ENCODE results near the gene TMEM107.

Gene TMEM107

DNA sequence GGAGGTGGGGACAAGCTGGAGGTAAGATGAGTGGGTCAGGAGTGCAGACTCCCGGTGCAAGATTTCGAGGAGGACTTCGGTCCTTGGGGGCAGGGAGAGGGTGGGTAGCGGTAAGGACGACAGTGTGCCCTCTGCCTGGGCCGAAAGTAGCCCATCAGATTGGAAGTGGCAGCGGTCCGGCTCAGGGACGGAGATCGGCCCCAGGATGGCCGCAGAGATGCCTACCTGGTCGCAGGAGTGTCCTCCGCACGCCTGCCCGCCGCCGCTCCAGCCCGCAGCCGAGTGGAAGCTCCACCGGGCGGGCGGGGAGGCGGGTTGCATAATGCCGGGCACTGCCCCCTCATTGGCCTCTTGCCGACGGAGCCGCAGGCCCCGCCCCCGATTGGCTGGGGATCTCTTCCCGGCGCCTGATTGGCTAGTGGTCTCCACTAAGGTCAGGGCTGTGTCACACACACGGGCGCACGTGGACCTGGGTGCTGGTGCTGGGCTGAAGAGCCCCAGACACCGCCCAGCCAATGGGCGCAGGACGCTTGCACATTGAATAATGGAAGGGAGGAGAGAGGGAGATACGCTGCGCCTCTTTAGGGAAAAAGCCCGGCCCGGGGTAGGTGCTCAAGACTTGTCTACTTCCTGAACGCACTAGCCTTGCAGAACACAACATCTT is 23.9 kb downstream of the TMEM107 start, which contains the start of gene PER1:
Gene PER1 (minus strand): TSS at position 293 of the 664 bp plus-strand sequence. CDS start 1,698 bp downstream, outside the sequence.
- in situ Hi-C loops (cut with HindIII; ENCODE audit: low pct_ligation_motif_present, low sequenced_read_pairs) = no loop called here
- Histone ChIP-seq H3K36me3 (replicated peaks) (peaks cover 33% of the 10 kb centered on the region), H3K27ac (peak within 1 kb of the TSS; percentile 99), H3K4me3 (ENCODE audit: low read depth, low read length) (peak within 1 kb of the TSS; percentile 99), H3K27me3 (replicated peaks) (no peaks in the 10 kb centered on the region)
- TF ChIP-seq, protein P1, sequence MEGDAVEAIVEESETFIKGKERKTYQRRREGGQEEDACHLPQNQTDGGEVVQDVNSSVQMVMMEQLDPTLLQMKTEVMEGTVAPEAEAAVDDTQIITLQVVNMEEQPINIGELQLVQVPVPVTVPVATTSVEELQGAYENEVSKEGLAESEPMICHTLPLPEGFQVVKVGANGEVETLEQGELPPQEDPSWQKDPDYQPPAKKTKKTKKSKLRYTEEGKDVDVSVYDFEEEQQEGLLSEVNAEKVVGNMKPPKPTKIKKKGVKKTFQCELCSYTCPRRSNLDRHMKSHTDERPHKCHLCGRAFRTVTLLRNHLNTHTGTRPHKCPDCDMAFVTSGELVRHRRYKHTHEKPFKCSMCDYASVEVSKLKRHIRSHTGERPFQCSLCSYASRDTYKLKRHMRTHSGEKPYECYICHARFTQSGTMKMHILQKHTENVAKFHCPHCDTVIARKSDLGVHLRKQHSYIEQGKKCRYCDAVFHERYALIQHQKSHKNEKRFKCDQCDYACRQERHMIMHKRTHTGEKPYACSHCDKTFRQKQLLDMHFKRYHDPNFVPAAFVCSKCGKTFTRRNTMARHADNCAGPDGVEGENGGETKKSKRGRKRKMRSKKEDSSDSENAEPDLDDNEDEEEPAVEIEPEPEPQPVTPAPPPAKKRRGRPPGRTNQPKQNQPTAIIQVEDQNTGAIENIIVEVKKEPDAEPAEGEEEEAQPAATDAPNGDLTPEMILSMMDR (IDR thresholded peaks at IDR 0.05; ENCODE audit: low read depth, low read length, missing control alignments) = no peak
- DNase-seq = peak; percentile 95

DNA sequence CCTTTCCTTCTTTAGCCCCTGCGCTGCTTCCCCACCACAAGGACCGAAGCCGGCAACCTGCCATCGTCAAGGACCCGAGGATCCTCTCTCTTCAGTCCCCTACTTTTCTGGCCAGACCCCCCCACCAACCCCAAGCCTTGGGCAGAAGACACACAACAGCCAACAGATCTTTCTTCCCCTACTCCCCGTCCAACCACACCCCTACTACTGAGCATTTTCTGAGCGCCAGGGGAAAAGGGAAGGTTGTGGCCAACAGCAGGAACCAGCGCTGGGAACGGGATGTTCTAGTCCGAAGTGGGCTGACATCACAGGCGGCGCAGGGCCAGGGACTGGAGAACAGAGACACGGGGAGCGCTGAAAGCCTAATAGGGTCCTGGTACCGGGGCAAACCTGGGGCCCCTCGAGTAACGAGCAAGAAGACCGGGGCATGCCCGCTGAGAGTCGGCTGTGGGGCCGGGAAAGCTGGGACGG is 24.5 kb downstream of the TMEM107 start:
- in situ Hi-C loops (cut with HindIII; ENCODE audit: low pct_ligation_motif_present, low sequenced_read_pairs) = no loop called here
- no peak for DNase-seq
- H3K36me3 ChIP-seq (replicated peaks) = peaks cover 38% of the 10 kb centered on the region
- no peaks in the 10 kb centered on the region for H3K27me3 ChIP-seq (replicated peaks)
- TF ChIP-seq, protein P1 (IDR thresholded peaks at IDR 0.05; ENCODE audit: low read depth, low read length, missing control alignments) = no peak
- peak overlapping the region; percentile 99 for H3K4me3 ChIP-seq (ENCODE audit: low read depth, low read length)
- H3K27ac ChIP-seq = peak overlapping the region; percentile 99

DNA sequence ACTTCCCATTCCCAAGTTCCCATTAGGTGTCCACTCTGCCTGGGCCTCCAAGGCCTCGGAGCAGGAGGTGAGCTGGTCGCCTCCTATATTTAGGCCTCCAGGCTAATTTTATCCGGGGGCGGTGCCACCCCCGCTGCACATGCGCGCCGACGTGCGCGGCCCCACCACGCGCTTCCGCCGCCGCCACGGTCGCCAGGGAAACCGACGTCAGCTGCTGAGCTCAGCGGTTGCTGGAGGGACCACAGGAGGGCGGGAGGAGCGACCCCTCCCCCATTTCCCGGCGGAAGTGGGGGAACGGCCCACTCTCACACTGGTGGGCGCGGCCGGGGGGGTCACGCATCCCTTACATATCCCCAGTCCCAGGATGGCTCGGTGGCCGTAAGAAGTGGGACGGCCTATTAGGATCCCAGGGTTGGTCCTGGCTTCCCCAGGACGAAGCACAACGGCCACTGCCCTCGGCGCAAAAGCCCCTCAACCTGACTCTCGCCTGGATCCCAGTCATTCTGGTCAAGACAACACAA is 25.0 kb downstream of the TMEM107 start:
- Histone ChIP-seq H3K36me3 (replicated peaks) (peaks cover 43% of the 10 kb centered on the region), H3K27me3 (replicated peaks) (no peaks in the 10 kb centered on the region), H3K27ac (peak overlapping the region; percentile 99), H3K4me3 (ENCODE audit: low read depth, low read length) (peak overlapping the region; percentile 99)
- in situ Hi-C loops (cut with HindIII; ENCODE audit: low pct_ligation_motif_present, low sequenced_read_pairs) = no loop called here
- TF ChIP-seq, protein P1 (IDR thresholded peaks at IDR 0.05; ENCODE audit: low read depth, low read length, missing control alignments) = no peak
- DNase-seq = peak; percentile 92

DNA sequence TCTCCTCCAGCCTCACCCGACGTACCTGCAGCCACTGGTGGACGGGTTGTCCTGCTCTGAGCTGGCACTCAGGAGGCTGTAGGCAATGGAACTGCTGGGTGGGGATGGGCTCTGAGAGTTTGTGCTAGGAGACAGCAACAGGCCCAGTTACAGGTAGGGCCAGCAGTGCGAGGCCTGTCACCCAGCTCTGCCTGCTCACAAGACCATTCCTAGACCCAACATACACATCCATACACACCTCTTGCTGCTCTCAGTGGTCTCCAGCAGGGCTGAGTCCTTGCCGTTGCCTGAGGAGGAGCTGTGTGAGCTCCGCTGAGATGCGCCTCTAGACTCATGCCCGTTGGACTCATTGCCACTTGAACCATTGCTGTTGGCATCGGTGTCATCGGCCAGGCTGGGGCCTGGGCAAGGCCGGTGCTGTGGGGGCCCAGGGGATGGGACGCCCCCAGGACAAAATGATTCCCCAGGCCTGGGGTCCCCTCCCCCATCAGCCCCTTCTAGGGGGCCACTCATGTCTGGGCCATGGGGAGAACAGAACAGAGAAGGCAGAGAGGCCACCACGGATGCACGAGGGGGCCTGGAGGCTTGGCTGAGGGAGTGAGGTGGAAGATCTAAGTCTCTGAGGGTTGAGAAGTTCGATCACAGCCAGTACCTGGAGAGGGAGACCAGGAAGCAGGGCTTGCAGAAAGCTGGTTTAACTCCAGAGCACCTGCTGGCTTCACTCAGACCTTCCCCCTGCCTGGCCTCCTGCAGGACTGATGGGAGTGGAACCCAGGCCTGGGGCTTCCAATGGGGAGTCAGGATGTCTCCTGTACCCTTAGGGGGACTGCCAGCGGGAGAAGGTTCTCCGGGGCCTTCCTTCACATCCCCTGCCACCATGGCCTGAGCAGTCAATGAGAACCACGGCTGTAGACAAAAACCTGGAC is 25.7 kb downstream of the TMEM107 start:
- peaks cover 50% of the 10 kb centered on the region for H3K36me3 ChIP-seq (replicated peaks)
- in situ Hi-C loops (cut with HindIII; ENCODE audit: low pct_ligation_motif_present, low sequenced_read_pairs) = no loop called here
- no peak for DNase-seq
- peak overlapping the region; percentile 99 for H3K4me3 ChIP-seq (ENCODE audit: low read depth, low read length)
- H3K27ac ChIP-seq = peak overlapping the region; percentile 99
- H3K27me3 ChIP-seq (replicated peaks) = no peaks in the 10 kb centered on the region
- TF ChIP-seq, protein P1 (IDR thresholded peaks at IDR 0.05; ENCODE audit: low read depth, low read length, missing control alignments) = no peak

DNA sequence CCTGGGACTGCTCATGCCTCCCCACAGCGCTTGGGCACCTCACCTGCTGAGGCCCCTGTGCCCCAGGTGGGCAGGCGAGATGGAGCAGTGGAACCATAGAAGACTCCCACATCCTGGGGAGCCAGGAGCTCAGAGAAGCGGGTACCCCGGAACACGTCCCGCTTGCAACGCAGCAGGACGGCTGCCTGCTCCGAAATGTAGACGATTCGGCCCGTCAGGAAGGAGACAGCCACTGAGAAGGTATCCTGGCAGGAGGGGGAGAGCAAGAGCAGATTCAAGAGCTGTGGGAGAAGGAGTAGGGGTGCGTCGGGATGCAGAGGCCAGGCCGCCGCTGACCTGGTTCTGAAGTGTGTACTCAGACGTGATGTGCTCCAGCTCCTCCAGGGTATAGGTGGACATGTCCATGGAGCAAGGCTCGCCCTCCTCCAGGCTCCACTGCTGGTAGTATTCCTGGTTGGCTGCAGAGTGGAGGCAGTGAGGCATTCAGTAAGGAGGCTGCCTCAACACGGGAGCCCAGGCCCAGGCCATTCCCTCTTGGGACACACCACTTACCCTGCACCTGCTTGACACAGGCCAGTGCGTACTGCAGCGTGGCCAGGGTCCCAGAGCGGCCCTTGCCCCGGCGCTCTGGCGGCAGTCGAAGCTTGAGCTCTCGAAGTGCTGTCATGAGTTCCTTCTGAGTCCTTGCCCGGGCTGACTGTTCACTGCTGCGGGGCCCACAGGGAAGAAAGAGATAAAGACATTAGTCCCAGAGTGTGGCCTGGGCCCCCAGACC is 26.6 kb downstream of the TMEM107 start:
- Histone ChIP-seq H3K36me3 (replicated peaks) (peaks cover 53% of the 10 kb centered on the region), H3K27me3 (replicated peaks) (no peaks in the 10 kb centered on the region), H3K27ac (no peak overlapping the region), H3K4me3 (ENCODE audit: low read depth, low read length) (no peak overlapping the region)
- TF ChIP-seq, protein P1 (IDR thresholded peaks at IDR 0.05; ENCODE audit: low read depth, low read length, missing control alignments) = no peak
- in situ Hi-C loops (cut with HindIII; ENCODE audit: low pct_ligation_motif_present, low sequenced_read_pairs) = no loop called here
- DNase-seq = no peak
